GM12878 (cell line): ENCODE measurements around the gene ACP3. TPM values are rescaled to one million over a fixed set of nuclear protein-coding genes. Genes with fewer than 3 reads are reported as not detected.

Experiments used
- ATAC-seq: fragments of 200-7000 bp; cut with Tn5 transposase; 3 replicates; pipeline ENCODE4 v1.9.1; 2020; ENCODE audit warnings: mild to moderate bottlenecking, moderate library complexity
- BruUV-seq: library from RNA; stranded (reverse); fragments of 400-500 nt; replicated peaks from 2 replicates; lab custom pipeline; 2021; lab: Mats Ljungman, UMichigan
- CTCF ChIA-PET: fragments of 300-600 bp; sonication (Branson Sonifier 250); formaldehyde crosslinking; extraction: SDS; loops from one replicate; lab custom pipeline; 2021; ENCODE audit warnings: inconsistent platforms; lab: Yijun Ruan, JAX
- POLR2A ChIA-PET: fragments of 350-600 bp; formaldehyde crosslinking; extraction: SDS; loops from one replicate; lab custom pipeline; 2021; ENCODE audit warnings: inconsistent platforms; lab: Charles Lee
- RAD21 ChIA-PET: fragments of 300-600 bp; sonication (Branson Sonifier 250); formaldehyde crosslinking; loops from one replicate; lab custom pipeline; 2023; ENCODE audit warnings: antibody characterized with exemption; ENCODE audit not compliant: unreplicated experiment; lab: Charles Lee
- SMC1A ChIA-PET: fragments of 300-600 bp; sonication (Branson Sonifier 250); formaldehyde crosslinking; loops from one replicate; lab custom pipeline; 2023; ENCODE audit not compliant: unreplicated experiment, uncharacterized antibody; lab: Charles Lee
- DNase-seq: peaks from one replicate; pipeline ENCODE4 v3.0.0-alpha.2; 2011; ENCODE audit warnings: low read depth, low spot score
- FAIRE-seq: peaks from 3 replicates; lab custom pipeline; 2011; peaks lifted over from hg19 to GRCh38; lab: Jason Lieb, UNC
- H2AFZ ChIP-seq: 2 replicates; pipeline ENCODE4 v1.6.0; 2011; ENCODE audit warnings: low read depth, low read length, control low read depth; ENCODE audit not compliant: control insufficient read depth
- H3K27ac ChIP-seq: 2 replicates; pipeline ENCODE4 v1.5.1; 2011; ENCODE audit warnings: control low read depth; ENCODE audit not compliant: control insufficient read depth, insufficient read depth
- H3K27me3 ChIP-seq, 2 experiments: replicated peaks in 1 of 2; 2 replicates each; pipeline versions ENCODE4 v1.6.0 to v1.6.1; 2011; ENCODE audit warnings: low read length in 1 of 2; ENCODE audit not compliant: control insufficient read depth in 2 of 2, insufficient read depth in 2 of 2
- H3K36me3 ChIP-seq, 2 experiments: 2 replicates each; pipeline ENCODE4 v1.5.1; 2011; ENCODE audit warnings: low read length in 1 of 2; ENCODE audit not compliant: control insufficient read depth in 2 of 2, insufficient read depth in 2 of 2
- H3K4me1 ChIP-seq: 2 replicates; pipeline ENCODE4 v1.6.1; 2011; ENCODE audit warnings: mild to moderate bottlenecking, low read length, moderate library complexity, mixed read lengths; ENCODE audit not compliant: control insufficient read depth, insufficient read depth
- H3K4me2 ChIP-seq: 2 replicates; pipeline ENCODE4 v1.6.0; 2011; ENCODE audit warnings: control low read depth; ENCODE audit not compliant: control insufficient read depth, insufficient read depth
- H3K4me3 ChIP-seq: fragments of 200-600 bp; sonication (generic); 2 replicates; pipeline ENCODE4 v1.5.1; 2016
- H3K79me2 ChIP-seq: 2 replicates; pipeline ENCODE4 v1.6.0; 2011; ENCODE audit warnings: low read length; ENCODE audit not compliant: control insufficient read depth, insufficient read depth
- H3K9ac ChIP-seq: 2 replicates; pipeline ENCODE4 v1.8.0; 2011; ENCODE audit warnings: low read length, control low read depth, mixed read lengths; ENCODE audit not compliant: control insufficient read depth, insufficient read depth
- H3K9me3 ChIP-seq: replicated peaks from 3 replicates; pipeline ENCODE4 v1.5.1; 2011; ENCODE audit warnings: mild to moderate bottlenecking, low read length; ENCODE audit not compliant: control insufficient read depth, insufficient read depth
- H4K20me1 ChIP-seq: 2 replicates; pipeline ENCODE4 v1.6.0; 2011; ENCODE audit not compliant: control insufficient read depth, insufficient read depth
- CEBPB ChIP-seq, 2 experiments: fragments of 150-350 bp in 1 of 2; IDR thresholded peaks; 2 replicates each; pipeline ENCODE4 v1.6.1; 2012 to 2014; ENCODE audit warnings: low read depth in 2 of 2, low read length in 2 of 2, borderline replicate concordance in 1 of 2, inconsistent platforms in 1 of 2
- CHD4 ChIP-seq: fragments of 200-600 bp; sonication (generic); IDR thresholded peaks from 2 replicates; pipeline ENCODE4 v1.6.1; 2016; ENCODE audit warnings: mild to moderate bottlenecking
- E2F4 ChIP-seq: IDR thresholded peaks from 2 replicates; pipeline ENCODE4 v1.6.1; 2012; ENCODE audit warnings: low read depth, low read length, improper control_type of control experiment
- EGR1 ChIP-seq, 2 experiments: IDR thresholded peaks; 1 replicate in 1 of 2; 2 replicates in 1 of 2; pipeline ENCODE4 v1.6.1; 2011 to 2012; ENCODE audit warnings: low read depth in 2 of 2, low read length in 2 of 2, borderline replicate concordance in 1 of 2, mild to moderate bottlenecking in 1 of 2, moderate library complexity in 1 of 2
- FOXM1 ChIP-seq: IDR thresholded peaks from 2 replicates; pipeline ENCODE4 v1.6.1; 2012; ENCODE audit warnings: low read depth, mild to moderate bottlenecking, inconsistent platforms, low read length, moderate library complexity
- IKZF1 ChIP-seq: fragments of 450-650 bp; conservative IDR thresholded peaks from 2 replicates; pipeline ENCODE4 v1.6.1; 2017; ENCODE audit warnings: antibody characterized with exemption, mild to moderate bottlenecking
- IRF4 ChIP-seq: IDR thresholded peaks from 2 replicates; pipeline ENCODE4 v1.6.1; 2011; ENCODE audit warnings: low read depth, low read length
- KAT2A ChIP-seq: conservative IDR thresholded peaks from 2 replicates; pipeline ENCODE4 v1.6.1; 2011; ENCODE audit warnings: low read depth, low read length; ENCODE audit not compliant: control insufficient read depth
- NBN ChIP-seq: fragments of 450-650 bp; IDR thresholded peaks from 2 replicates; pipeline ENCODE4 v1.6.1; 2016
- RAD51 ChIP-seq: fragments of 450-650 bp; IDR thresholded peaks from 2 replicates; pipeline ENCODE4 v1.6.1; 2016; ENCODE audit warnings: moderate library complexity, mild to moderate bottlenecking, inconsistent platforms
- RBBP5 ChIP-seq: fragments of 200-600 bp; sonication (generic); conservative IDR thresholded peaks from 2 replicates; pipeline ENCODE4 v1.6.1; 2016
- RELA ChIP-seq: fragments of 450-650 bp; IDR thresholded peaks from 2 replicates; pipeline ENCODE4 v1.8.0; 2014; ENCODE audit warnings: borderline replicate concordance; ENCODE audit not compliant: partially characterized antibody
- SPI1 ChIP-seq: IDR thresholded peaks from 2 replicates; pipeline ENCODE4 v1.6.1; 2011; ENCODE audit warnings: low read depth, mild to moderate bottlenecking, low read length, moderate library complexity, borderline replicate concordance; ENCODE audit not compliant: insufficient read depth
- YBX1 ChIP-seq: fragments of 450-650 bp; IDR thresholded peaks from 2 replicates; pipeline ENCODE4 v1.6.1; 2016; ENCODE audit warnings: antibody characterized with exemption
- WGBS: methylation state at CpG from one replicate; pipeline ENCODE4 v1.1.6; 2016; ENCODE audit warnings: low lambda C conversion rate; ENCODE audit not compliant: insufficient replicate concordance, insufficient coverage; ENCODE audit errors: missing lambda C conversion rate; 5-methylcytosine and 5-hydroxymethylcytosine counted together
- in situ Hi-C: fragments of 300-500 bp; cut with MboI; formaldehyde crosslinking; loops from 9 replicates; pipeline ENCODE4 v1.14.3; 2018; ENCODE audit warnings: mixed read lengths
- intact Hi-C: fragments of 100-400 bp; cut with micrococcal nuclease; formaldehyde crosslinking; loops from one replicate; pipeline ENCODE4 v1.14.2; 2022; ENCODE audit not compliant: unreplicated experiment
- polyA plus RNA-seq, 11 experiments: library from polyadenylated mRNA; depleted of rRNA in 4 of 11; unstranded in 6 of 11; stranded (reverse) in 5 of 11; fragments of >200 nt; fragmentation: Nextera tagmentation in 4 of 11; fragmentation: Illumina TruSeq in 1 of 11; extraction: Ambion mirVana in 4 of 11; extraction: Trizol in 1 of 11; gene quantifications; 1 replicate in 1 of 11; 2 replicates in 10 of 11; pipeline versions ENCODE4 v1.2.1 to v1.2.3, GENCODE V29; 2011 to 2016; ENCODE audit warnings: inconsistent platforms in 2 of 11, missing spikeins in 2 of 11, low read depth in 1 of 11
- total RNA-seq, 4 experiments: library from RNA; depleted of rRNA in 3 of 4; stranded (reverse); fragments of >200 nt in 3 of 4; fragmentation: Illumina TruSeq in 1 of 4; extraction: Trizol in 1 of 4; gene quantifications; 2 replicates each; pipeline versions ENCODE4 v1.2.1 to v1.2.3, GENCODE V29; 2013 to 2021
- TF ChIP-seq, protein P1 (sequence below): IDR thresholded peaks from 2 replicates; pipeline ENCODE4 v1.6.1; 2012; ENCODE audit warnings: improper control_type of control experiment, low read depth, low read length; ENCODE audit not compliant: insufficient replicate concordance

Gene ACP3
- total and polyA plus RNA-seq, 10 of the 15 experiments (the other 5 are each of a cell fraction or from before 2014, with no cell fraction given): 0.05 to 0.41 TPM; not detected in 8

GRCh38 chr3:132342183-132342582, 25.0 kb downstream of the ACP3 start (continued):
- TF ChIP-seq, protein P1, sequence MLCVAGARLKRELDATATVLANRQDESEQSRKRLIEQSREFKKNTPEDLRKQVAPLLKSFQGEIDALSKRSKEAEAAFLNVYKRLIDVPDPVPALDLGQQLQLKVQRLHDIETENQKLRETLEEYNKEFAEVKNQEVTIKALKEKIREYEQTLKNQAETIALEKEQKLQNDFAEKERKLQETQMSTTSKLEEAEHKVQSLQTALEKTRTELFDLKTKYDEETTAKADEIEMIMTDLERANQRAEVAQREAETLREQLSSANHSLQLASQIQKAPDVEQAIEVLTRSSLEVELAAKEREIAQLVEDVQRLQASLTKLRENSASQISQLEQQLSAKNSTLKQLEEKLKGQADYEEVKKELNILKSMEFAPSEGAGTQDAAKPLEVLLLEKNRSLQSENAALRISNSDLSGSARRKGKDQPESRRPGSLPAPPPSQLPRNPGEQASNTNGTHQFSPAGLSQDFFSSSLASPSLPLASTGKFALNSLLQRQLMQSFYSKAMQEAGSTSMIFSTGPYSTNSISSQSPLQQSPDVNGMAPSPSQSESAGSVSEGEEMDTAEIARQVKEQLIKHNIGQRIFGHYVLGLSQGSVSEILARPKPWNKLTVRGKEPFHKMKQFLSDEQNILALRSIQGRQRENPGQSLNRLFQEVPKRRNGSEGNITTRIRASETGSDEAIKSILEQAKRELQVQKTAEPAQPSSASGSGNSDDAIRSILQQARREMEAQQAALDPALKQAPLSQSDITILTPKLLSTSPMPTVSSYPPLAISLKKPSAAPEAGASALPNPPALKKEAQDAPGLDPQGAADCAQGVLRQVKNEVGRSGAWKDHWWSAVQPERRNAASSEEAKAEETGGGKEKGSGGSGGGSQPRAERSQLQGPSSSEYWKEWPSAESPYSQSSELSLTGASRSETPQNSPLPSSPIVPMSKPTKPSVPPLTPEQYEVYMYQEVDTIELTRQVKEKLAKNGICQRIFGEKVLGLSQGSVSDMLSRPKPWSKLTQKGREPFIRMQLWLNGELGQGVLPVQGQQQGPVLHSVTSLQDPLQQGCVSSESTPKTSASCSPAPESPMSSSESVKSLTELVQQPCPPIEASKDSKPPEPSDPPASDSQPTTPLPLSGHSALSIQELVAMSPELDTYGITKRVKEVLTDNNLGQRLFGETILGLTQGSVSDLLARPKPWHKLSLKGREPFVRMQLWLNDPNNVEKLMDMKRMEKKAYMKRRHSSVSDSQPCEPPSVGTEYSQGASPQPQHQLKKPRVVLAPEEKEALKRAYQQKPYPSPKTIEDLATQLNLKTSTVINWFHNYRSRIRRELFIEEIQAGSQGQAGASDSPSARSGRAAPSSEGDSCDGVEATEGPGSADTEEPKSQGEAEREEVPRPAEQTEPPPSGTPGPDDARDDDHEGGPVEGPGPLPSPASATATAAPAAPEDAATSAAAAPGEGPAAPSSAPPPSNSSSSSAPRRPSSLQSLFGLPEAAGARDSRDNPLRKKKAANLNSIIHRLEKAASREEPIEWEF: no peak
- TF ChIP-seq E2F4 (no peak), CHD4 (no peak), FOXM1 (no peak)

DNA sequence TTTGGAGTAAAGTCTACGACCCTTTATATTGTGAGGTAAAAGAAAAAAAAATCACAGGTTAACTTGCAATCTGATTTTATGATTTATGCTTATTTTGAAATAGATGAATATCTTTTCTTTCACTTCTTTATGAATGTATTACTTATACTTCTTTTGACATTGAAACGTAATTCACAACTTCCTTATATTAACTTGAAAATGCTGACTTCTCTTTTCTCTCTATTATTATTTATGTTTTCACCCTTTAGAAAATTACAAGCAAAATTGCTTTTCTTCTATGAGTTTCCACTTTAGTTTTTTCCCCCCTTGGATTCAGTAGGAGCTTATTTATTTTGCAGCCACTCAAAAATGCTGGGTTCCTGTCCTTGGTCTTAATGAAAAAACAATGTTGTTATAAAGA, 25.4 kb downstream of the ACP3 start:
- no peaks in the 10 kb centered on the region for H4K20me1 ChIP-seq
- POLR2A ChIA-PET: no interaction called here
- H3K27me3 ChIP-seq: no peaks in the 10 kb centered on the region
- ATAC-seq (no peak), DNase-seq (no peak), FAIRE-seq (no peak)
- H3K4me1 ChIP-seq: no peaks in the 10 kb centered on the region
- SMC1A ChIA-PET: interaction anchor here (0.6 to 3.2 kb wide), 16 partner anchors 9 to 151 kb away, joined by 3 to 12 read pairs (median 3); no protein-coding TSS in a partner anchor
- no peak overlapping the region for H3K4me2 ChIP-seq
- H3K4me3 ChIP-seq: no peak overlapping the region
- CTCF ChIA-PET: interaction anchor here (0.9 to 4.6 kb wide), 22 partner anchors 9 to 304 kb away, joined by 3 to 38 read pairs (median 4); no protein-coding TSS in a partner anchor
- no peak overlapping the region for H3K9ac ChIP-seq
- no peak overlapping the region for H2AFZ ChIP-seq
- RAD21 ChIA-PET: interaction anchor here (0.8 to 2.0 kb wide), 7 partner anchors 8 to 1295 kb away, joined by 3 to 9 read pairs (median 6); no protein-coding TSS in a partner anchor
- no peaks in the 10 kb centered on the region for H3K9me3 ChIP-seq
- intact Hi-C loops: loop anchor here (1.0 to 10.0 kb wide), 2 partner anchors 89 to 308 kb away; partner anchors contain the start of gene CPNE4
- in situ Hi-C loops: no loop called here
- WGBS: 24% methylated on average over 2 of the region's 2 CpGs
- no peak overlapping the region for H3K27ac ChIP-seq
- BruUV-seq: no TSS peak
- no peaks in the 10 kb centered on the region for H3K36me3 ChIP-seq
- H3K79me2 ChIP-seq: no peaks in the 10 kb centered on the region
- TF ChIP-seq RBBP5: no peak
- no peak for TF ChIP-seq SPI1
- TF ChIP-seq RELA: no peak
- no peak for TF ChIP-seq RAD51
- TF ChIP-seq CEBPB (IDR thresholded peaks at IDR 0.05; ENCODE audit: borderline replicate concordance in 1 of 2, low read depth in 2 of 2, low read length in 2 of 2): no peak
- TF ChIP-seq IRF4: no peak
- TF ChIP-seq EGR1 (IDR thresholded peaks at IDR 0.05; ENCODE audit: borderline replicate concordance in 1 of 2, low read depth in 2 of 2, low read length in 2 of 2): no peak
- no peak for TF ChIP-seq YBX1
- no peak for TF ChIP-seq NBN
- no peak for TF ChIP-seq KAT2A
- no peak for TF ChIP-seq IKZF1
